ENCODE results near the gene ZNF266.

DNA sequence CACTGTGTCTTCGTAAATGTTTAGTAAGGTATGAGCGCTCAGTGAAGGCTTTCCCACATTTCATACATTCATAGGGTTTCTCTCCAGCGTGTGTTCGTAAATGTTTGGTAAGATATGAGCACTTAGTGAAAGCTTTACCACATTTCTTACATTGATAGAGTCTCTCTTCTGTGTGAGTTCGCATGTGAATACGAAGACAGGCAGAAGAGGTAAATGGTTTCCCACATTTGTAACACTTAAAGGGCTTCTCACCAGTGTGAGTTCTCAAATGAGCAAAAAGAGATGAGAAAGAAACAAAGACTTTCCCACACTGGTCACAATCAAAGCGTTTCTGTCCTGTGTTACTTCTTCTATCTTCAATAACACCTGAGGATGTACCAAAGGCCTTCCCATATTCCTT, 31.8 kb upstream of the ZNF266 start:
- TF ChIP-seq POLR2A (IDR thresholded peaks at IDR 0.05), result no peak
- TF ChIP-seq, protein P1, sequence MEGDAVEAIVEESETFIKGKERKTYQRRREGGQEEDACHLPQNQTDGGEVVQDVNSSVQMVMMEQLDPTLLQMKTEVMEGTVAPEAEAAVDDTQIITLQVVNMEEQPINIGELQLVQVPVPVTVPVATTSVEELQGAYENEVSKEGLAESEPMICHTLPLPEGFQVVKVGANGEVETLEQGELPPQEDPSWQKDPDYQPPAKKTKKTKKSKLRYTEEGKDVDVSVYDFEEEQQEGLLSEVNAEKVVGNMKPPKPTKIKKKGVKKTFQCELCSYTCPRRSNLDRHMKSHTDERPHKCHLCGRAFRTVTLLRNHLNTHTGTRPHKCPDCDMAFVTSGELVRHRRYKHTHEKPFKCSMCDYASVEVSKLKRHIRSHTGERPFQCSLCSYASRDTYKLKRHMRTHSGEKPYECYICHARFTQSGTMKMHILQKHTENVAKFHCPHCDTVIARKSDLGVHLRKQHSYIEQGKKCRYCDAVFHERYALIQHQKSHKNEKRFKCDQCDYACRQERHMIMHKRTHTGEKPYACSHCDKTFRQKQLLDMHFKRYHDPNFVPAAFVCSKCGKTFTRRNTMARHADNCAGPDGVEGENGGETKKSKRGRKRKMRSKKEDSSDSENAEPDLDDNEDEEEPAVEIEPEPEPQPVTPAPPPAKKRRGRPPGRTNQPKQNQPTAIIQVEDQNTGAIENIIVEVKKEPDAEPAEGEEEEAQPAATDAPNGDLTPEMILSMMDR (IDR thresholded peaks at IDR 0.05 in 4 of 5, conservative IDR thresholded peaks at IDR 0.05 in 1 of 5), result no peak

Measured in gastrocnemius medialis (tissue), 4 donors.